Effector memory CD4-positive, alpha-beta T cell (primary cell): ENCODE measurements around the gene NKD2.
"Not testable (repeated sequence)": the region's sequence is repeated elsewhere in the genome, so short reads cannot be mapped to it uniquely, and the experiment has no call there.

ENCODE experiments used
- DNase-seq, 3 donors: peaks; one replicate each; pipeline ENCODE4 v3.0.0-alpha.2; 2020
- H3K27ac ChIP-seq: 2 replicates; pipeline ENCODE4 v1.7.0; 2013; ENCODE audit warnings: mild to moderate bottlenecking, low read length, moderate library complexity; ENCODE audit not compliant: insufficient read depth, poor library complexity, severe bottlenecking
- H3K27me3 ChIP-seq: replicated peaks from 2 replicates; pipeline ENCODE4 v1.7.0; 2013; ENCODE audit warnings: mild to moderate bottlenecking, low read length; ENCODE audit not compliant: insufficient read depth, control insufficient read depth, poor library complexity, severe bottlenecking
- H3K36me3 ChIP-seq: 2 replicates; pipeline ENCODE4 v1.7.0; 2013; ENCODE audit warnings: mild to moderate bottlenecking, low read length, moderate library complexity; ENCODE audit not compliant: control insufficient read depth, insufficient read depth
- H3K4me1 ChIP-seq: 2 replicates; pipeline ENCODE4 v1.7.0; 2013; ENCODE audit warnings: low read length, mild to moderate bottlenecking; ENCODE audit not compliant: control insufficient read depth, insufficient read depth, poor library complexity, severe bottlenecking
- H3K4me3 ChIP-seq: 2 replicates; pipeline ENCODE4 v1.7.0; 2013; ENCODE audit warnings: low read length, low read depth, mild to moderate bottlenecking; ENCODE audit not compliant: insufficient read depth, poor library complexity, severe bottlenecking
- H3K9me3 ChIP-seq: 2 replicates; pipeline ENCODE4 v1.7.0; 2013; ENCODE audit warnings: mild to moderate bottlenecking, low read length, moderate library complexity; ENCODE audit not compliant: control insufficient read depth

NKD2 gene

GRCh38 chr5:1077491-1078020, 69.0 kb downstream of the NKD2 start:
- H3K4me3 ChIP-seq, result no peak overlapping the region
- no peak overlapping the region for H3K27ac ChIP-seq
- no peaks in the 10 kb centered on the region for H3K4me1 ChIP-seq
- H3K27me3 ChIP-seq, result no peaks in the 10 kb centered on the region
- peaks cover 57% of the 10 kb centered on the region for H3K36me3 ChIP-seq
- no peak for DNase-seq
- H3K9me3 ChIP-seq, result no peaks in the 10 kb centered on the region

- Histone ChIP-seq H3K27me3 (no peaks in the 10 kb centered on the region), H3K27ac (no peak overlapping the region), H3K9me3 (no peaks in the 10 kb centered on the region), H3K4me3 (no peak overlapping the region), H3K4me1 (no peaks in the 10 kb centered on the region), H3K36me3 (peaks cover 59% of the 10 kb centered on the region)
- no peak for DNase-seq
These were observed 69.6 kb downstream of the NKD2 start for GRCh38 chr5:1078206-1078605.

DNA sequence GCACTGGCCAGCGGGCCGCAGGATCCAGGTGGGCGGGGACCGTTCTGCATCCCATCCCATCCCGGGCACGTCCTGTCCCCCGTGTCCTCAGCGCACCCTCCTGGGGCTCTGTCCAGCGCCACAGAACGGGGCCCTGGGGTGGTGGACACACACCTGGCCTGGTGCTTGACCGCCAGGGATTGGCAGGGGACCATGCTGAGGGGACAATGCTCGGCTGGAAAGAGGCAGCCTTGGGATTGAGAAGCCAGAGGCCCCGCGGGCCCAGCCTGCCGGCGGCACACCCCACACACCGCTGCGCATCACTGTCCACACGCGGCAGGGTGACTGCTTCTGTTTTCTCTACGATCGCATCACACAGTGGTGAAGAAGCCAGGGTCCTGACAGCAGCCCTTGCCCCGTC, 70.2 kb downstream of the NKD2 start:
- H3K36me3 ChIP-seq, result peaks cover 60% of the 10 kb centered on the region
- H3K4me1 ChIP-seq, result no peaks in the 10 kb centered on the region
- no peak overlapping the region for H3K27ac ChIP-seq
- DNase-seq, result no peak
- H3K9me3 ChIP-seq, result no peaks in the 10 kb centered on the region
- H3K27me3 ChIP-seq, result no peaks in the 10 kb centered on the region
- H3K4me3 ChIP-seq, result no peak overlapping the region

DNA sequence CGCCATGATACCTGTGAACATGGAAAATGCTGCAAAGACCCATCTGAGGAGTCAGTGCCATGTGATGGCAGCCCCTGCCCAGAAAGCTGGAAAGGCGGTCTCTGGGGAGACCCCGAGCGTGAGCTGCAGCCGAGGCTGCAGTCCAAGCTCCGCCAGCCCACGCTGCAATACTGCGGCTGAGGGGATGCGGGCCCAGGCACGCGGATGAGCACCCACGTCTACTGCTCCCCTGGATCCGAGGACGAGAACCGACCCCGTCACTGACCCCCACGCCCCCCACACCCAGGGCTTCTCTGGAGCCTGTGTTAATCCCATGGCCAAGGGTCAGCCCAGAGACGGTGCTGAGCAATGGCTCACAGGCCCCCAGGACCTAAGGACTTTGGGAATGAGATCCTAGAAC, 70.9 kb downstream of the NKD2 start:
- Histone ChIP-seq H3K4me1 (no peaks in the 10 kb centered on the region), H3K27ac (no peak overlapping the region), H3K4me3 (no peak overlapping the region), H3K9me3 (no peaks in the 10 kb centered on the region), H3K27me3 (no peaks in the 10 kb centered on the region), H3K36me3 (peaks cover 65% of the 10 kb centered on the region)
- DNase-seq, result no peak

GRCh38 chr5:1079961-1080360, 71.4 kb downstream of the NKD2 start:
- Histone ChIP-seq H3K27ac (no peak overlapping the region), H3K4me1 (no peaks in the 10 kb centered on the region), H3K27me3 (no peaks in the 10 kb centered on the region), H3K4me3 (no peak overlapping the region), H3K36me3 (peaks cover 65% of the 10 kb centered on the region), H3K9me3 (no peaks in the 10 kb centered on the region)
- DNase-seq, result no peak

DNA sequence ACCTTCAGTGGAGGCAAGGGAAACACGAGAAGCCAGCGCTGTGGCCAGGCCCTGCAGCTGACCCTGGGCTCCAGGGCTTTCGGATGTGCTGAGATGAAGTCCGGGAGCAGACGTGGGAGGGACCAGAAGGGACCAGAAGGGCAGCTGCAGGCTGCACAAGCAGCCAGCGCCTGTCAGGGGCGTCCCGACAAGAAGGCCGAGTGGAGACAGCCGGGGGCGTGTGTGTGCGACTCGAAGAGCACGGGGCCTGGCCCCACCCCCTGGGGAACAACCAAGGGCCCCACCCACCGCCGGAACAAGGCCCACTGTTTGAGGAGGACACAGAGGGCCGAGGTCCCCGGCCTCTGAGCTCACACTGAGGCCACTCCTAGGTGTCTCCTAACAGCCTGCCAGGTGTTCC, 71.8 kb downstream of the NKD2 start:
- no peak overlapping the region for H3K27ac ChIP-seq
- H3K27me3 ChIP-seq, result no peaks in the 10 kb centered on the region
- no peak for DNase-seq
- peaks cover 61% of the 10 kb centered on the region for H3K36me3 ChIP-seq
- no peaks in the 10 kb centered on the region for H3K9me3 ChIP-seq
- no peaks in the 10 kb centered on the region for H3K4me1 ChIP-seq
- no peak overlapping the region for H3K4me3 ChIP-seq

DNA sequence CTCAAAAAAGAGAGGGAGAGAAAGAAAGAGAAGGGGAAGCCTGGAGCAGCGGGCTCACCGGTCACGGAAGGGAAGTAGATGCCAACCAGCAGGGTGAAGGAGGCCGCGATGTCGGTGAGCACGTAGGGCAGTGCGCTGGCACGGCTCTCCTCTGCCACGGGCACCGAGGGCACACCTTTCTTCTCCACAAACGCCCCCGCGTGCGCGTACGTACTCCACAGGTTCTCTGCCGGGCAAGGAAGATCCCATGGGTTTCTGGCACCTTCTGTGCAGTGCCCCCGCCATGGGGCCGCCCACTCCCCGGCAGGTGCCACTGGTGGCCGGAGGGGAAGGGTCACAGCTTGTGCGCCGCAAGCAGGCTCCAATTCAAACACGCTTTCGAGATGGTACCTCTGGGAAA, 72.9 kb downstream of the NKD2 start:
- Histone ChIP-seq H3K27ac (no peak overlapping the region), H3K36me3 (peaks cover 64% of the 10 kb centered on the region)

DNA sequence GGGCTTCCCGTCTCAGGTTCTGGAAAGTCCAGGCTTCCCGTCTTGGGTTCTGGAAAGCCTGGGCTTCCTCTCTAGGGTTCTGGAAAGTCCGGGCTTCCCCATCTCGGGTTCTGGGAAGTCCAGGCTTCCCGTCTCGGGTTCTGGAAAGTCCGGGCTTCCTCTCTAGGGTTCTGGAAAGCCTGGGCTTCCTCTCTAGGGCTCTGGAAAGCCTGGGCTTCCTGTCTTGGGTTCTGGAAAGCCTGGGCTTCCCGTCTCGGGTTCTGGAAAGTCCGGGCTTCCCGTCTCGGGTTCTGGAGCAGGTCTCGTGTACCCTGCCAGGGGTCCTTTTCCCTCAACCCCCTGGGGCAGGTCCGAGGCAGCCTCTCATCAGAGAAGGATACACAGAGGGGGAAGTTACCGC, 74.4 kb downstream of the NKD2 start:
- not testable (repeated sequence) for H3K27ac ChIP-seq, H3K4me3 ChIP-seq, DNase-seq, H3K4me1 ChIP-seq, H3K9me3 ChIP-seq, H3K27me3 ChIP-seq
- H3K36me3 ChIP-seq, result peaks cover 67% of the 10 kb centered on the region

More for the DNA sequence above, 72.9 kb downstream of the NKD2 start:
- H3K4me3 ChIP-seq, result no peak overlapping the region
- no peaks in the 10 kb centered on the region for H3K4me1 ChIP-seq
- DNase-seq, result no peak
- no peaks in the 10 kb centered on the region for H3K27me3 ChIP-seq
- H3K9me3 ChIP-seq, result no peaks in the 10 kb centered on the region

DNA sequence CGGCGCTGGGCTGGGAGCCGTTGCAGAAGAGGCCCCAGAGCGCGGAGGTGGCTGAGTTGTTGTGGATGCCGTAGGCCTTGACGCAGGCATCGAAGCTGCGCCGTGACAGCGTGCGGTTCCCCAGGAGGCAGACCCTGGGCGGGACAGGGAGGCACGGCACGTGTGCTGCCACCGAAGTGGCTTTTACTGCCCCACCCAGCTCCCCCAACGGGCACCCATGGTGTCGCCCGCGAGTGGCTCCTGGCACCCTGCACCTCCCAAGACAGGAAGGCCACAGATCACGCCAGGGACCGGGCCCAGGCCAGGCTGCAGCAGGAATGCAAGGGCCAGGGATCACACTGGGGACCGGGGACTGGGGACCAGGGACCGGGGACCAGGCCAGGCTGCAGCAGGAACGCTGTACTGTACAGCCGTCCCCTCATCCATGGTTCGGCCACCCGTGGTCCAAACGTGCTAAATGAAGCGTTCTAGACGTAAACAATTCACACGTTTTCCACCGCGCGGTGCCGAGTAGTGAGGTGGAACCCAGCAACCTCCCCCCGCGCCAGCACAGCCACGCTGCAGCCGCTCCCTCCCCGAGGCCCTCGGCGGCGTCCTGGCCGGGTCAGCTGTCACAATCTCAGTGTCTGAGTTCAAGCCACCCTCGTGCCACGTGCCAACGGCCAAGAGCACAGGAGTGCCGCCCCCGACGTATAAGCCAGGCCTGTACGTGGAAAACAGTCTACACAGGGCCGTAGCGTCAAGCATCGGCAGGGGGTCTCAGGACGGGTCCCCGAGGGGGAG, 75.4 kb downstream of the NKD2 start:
- no peak overlapping the region for H3K27ac ChIP-seq
- peaks cover 63% of the 10 kb centered on the region for H3K36me3 ChIP-seq
- DNase-seq, result no peak
- no peaks in the 10 kb centered on the region for H3K27me3 ChIP-seq
- no peak overlapping the region for H3K4me3 ChIP-seq
- no peaks in the 10 kb centered on the region for H3K9me3 ChIP-seq
- no peaks in the 10 kb centered on the region for H3K4me1 ChIP-seq

GRCh38 chr5:1085391-1085790, 76.8 kb downstream of the NKD2 start:
- peaks cover 59% of the 10 kb centered on the region for H3K36me3 ChIP-seq
- no peak for DNase-seq
- H3K27me3 ChIP-seq, result no peaks in the 10 kb centered on the region

More at GRCh38 chr5:1085391-1085790, 76.8 kb downstream of the NKD2 start:
- no peak overlapping the region for H3K4me3 ChIP-seq
- no peak overlapping the region for H3K27ac ChIP-seq
- H3K4me1 ChIP-seq, result no peaks in the 10 kb centered on the region
- no peaks in the 10 kb centered on the region for H3K9me3 ChIP-seq
